ENCODE measurements around the gene HNF4A. TPM values are rescaled to one million over a fixed set of nuclear protein-coding genes. Genes with fewer than 3 reads are reported as not detected.

The HNF4A gene
- total RNA-seq, 6 experiments from 2014 or later, result 101 to 255 (median 157) TPM

GRCh38 chr20:44456611-44457010 is 101.1 kb downstream of the HNF4A start:
- H3K27ac ChIP-seq, result no peak overlapping the region
- 91% methylated on average over 8 of the region's 8 CpGs for WGBS (ENCODE audit: insufficient coverage, low coverage, low lambda C conversion rate, missing lambda C conversion rate)
- DNase-seq (no peak), ATAC-seq (no peak)
- intact Hi-C loops (cut with DNase I), result loop anchor here in 1 of 2 donors (10.0 kb wide), 1 partner anchor 52 kb away; no protein-coding TSS in a partner anchor
- no peaks in the 10 kb centered on the region for H3K36me3 ChIP-seq
- H3K9me3 ChIP-seq, result no peaks in the 10 kb centered on the region
- TF ChIP-seq CTCF (IDR thresholded peaks at IDR 0.05) (no peak), POLR2A (IDR thresholded peaks at IDR 0.05) (no peak)
- H3K4me3 ChIP-seq, result no peak overlapping the region
- peaks cover 3 to 37% (median 17%) of the 10 kb centered on the region in 4 donors for H3K4me1 ChIP-seq
- no peaks in the 10 kb centered on the region for H3K27me3 ChIP-seq

GRCh38 chr20:44457016-44457415 is 101.5 kb downstream of the HNF4A start:
- Histone ChIP-seq H3K27ac (no peak overlapping the region), H3K36me3 (no peaks in the 10 kb centered on the region), H3K4me3 (no peak overlapping the region), H3K4me1 (peaks cover 0 to 37% (median 19%) of the 10 kb centered on the region in 4 donors), H3K9me3 (no peaks in the 10 kb centered on the region), H3K27me3 (no peaks in the 10 kb centered on the region)
- intact Hi-C loops (cut with DNase I), result loop anchor here in 1 of 2 donors (10.0 kb wide), 1 partner anchor 52 kb away; no protein-coding TSS in a partner anchor
- ATAC-seq (no peak), DNase-seq (no peak)
- 29% methylated on average over 1 of the region's 6 CpGs for WGBS (ENCODE audit: insufficient coverage, low coverage, low lambda C conversion rate, missing lambda C conversion rate)
- TF ChIP-seq CTCF (IDR thresholded peaks at IDR 0.05) (no peak), POLR2A (IDR thresholded peaks at IDR 0.05) (no peak)

- H3K4me3 ChIP-seq, result no peak overlapping the region
- 80% methylated on average over 2 of the region's 2 CpGs for WGBS (ENCODE audit: insufficient coverage, low coverage, low lambda C conversion rate, missing lambda C conversion rate)
- no peaks in the 10 kb centered on the region for H3K36me3 ChIP-seq
- H3K4me1 ChIP-seq, result peaks cover 0 to 41% (median 22%) of the 10 kb centered on the region in 4 donors
- TF ChIP-seq CTCF (IDR thresholded peaks at IDR 0.05) (no peak), POLR2A (IDR thresholded peaks at IDR 0.05) (no peak)
- DNase-seq (no peak), ATAC-seq (no peak)
- H3K27me3 ChIP-seq, result no peaks in the 10 kb centered on the region
- H3K27ac ChIP-seq, result peak overlapping the region in 2 of 3 donors; percentile 88 to 94
- no peaks in the 10 kb centered on the region for H3K9me3 ChIP-seq
- intact Hi-C loops (cut with DNase I), result loop anchor here in 1 of 2 donors (10.0 kb wide), 1 partner anchor 54 kb away; no protein-coding TSS in a partner anchor
Measured at GRCh38 chr20:44459271-44459670, 103.8 kb downstream of the HNF4A start.

GRCh38 chr20:44460795-44461141 is 105.3 kb downstream of the HNF4A start:
- WGBS (ENCODE audit: insufficient coverage, low coverage, low lambda C conversion rate, missing lambda C conversion rate), result 0% methylated on average over 3 of the region's 3 CpGs
- Histone ChIP-seq H3K36me3 (no peaks in the 10 kb centered on the region), H3K27ac (peak overlapping the region; percentile 66 to 94 (median 88)), H3K9me3 (no peaks in the 10 kb centered on the region), H3K27me3 (no peaks in the 10 kb centered on the region), H3K4me1 (peaks cover 0 to 56% (median 30%) of the 10 kb centered on the region in 4 donors), H3K4me3 (no peak overlapping the region)
- intact Hi-C loops (cut with DNase I), result loop anchor here in 1 of 2 donors (5.0 kb wide), 1 partner anchor 68 kb away; no protein-coding TSS in a partner anchor
- TF ChIP-seq CTCF (IDR thresholded peaks at IDR 0.05) (peak; percentile 52 to 71 (median 68)), POLR2A (IDR thresholded peaks at IDR 0.05) (no peak)
- DNase-seq, result no peak
- ATAC-seq, result peak in 3 of 4 donors; percentile 67 to 79 (median 77)
